GM18511 (cell line): ENCODE measurements around the gene TRIM8.

Experiments used
- ATAC-seq: cut with Tn5 transposase; IDR thresholded peaks from one replicate; pipeline ENCODE4 v1.9.1; 2021; ENCODE audit warnings: mild to moderate bottlenecking, moderate library complexity; ENCODE audit not compliant: unreplicated experiment

The TRIM8 gene

GRCh38 chr10:102644066-102644645 is at the start of gene TRIM8:
Gene TRIM8 (plus strand): TSS chr10:102644479. CDS start chr10:102644618, 139 bp downstream.
- no peak for ATAC-seq

- ATAC-seq: no peak
Measured at GRCh38 chr10:102595293-102595692, 49.0 kb upstream of the TRIM8 start.

DNA sequence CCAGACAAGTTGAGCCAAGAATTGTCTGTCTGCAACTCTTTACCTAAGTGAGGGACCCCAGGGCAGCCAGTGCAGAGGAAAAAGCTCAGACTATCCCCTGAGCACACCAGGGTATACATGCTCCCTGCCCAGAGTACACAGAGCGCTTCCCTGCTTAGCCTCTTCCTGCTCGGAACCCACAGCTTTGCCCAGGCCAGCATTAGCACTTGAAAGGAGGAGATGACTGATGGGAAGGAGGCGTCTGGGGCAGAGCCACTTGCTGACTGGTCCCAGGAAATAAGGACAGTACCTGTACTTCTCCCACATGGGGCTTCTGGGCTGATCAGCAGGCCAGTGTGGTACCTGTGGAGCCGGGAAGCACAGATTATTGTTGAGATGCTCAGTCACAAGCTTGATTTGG is 48.4 kb upstream of the TRIM8 start:
- no peak for ATAC-seq

DNA sequence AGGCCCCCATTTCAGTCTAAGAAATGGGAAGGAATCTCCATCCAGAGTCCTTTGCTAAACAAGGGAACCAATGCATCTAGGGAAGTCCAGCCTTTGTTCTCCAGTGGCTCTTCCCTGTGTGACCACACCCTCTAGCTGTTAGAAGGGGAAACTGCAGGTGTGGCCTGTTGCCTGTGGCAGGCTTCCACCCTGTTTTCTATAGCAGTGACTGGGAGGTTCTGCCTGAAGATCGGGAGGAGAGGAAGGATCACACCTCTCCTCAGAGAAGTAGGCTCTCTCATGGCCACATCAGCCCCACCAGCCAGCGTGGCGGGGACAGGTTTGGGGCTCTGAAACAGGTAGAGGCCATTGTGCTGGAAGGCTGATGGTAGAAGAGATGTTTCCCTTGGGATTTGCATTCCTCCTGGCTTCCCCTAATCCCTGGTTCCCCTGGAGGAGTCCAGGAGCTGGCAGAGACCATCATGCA is 47.7 kb upstream of the TRIM8 start:
- ATAC-seq: no peak

GRCh38 chr10:102597131-102597991 is 46.9 kb upstream of the TRIM8 start:
- ATAC-seq: no peak

GRCh38 chr10:102598243-102598642 is 46.0 kb upstream of the TRIM8 start:
- ATAC-seq: no peak

DNA sequence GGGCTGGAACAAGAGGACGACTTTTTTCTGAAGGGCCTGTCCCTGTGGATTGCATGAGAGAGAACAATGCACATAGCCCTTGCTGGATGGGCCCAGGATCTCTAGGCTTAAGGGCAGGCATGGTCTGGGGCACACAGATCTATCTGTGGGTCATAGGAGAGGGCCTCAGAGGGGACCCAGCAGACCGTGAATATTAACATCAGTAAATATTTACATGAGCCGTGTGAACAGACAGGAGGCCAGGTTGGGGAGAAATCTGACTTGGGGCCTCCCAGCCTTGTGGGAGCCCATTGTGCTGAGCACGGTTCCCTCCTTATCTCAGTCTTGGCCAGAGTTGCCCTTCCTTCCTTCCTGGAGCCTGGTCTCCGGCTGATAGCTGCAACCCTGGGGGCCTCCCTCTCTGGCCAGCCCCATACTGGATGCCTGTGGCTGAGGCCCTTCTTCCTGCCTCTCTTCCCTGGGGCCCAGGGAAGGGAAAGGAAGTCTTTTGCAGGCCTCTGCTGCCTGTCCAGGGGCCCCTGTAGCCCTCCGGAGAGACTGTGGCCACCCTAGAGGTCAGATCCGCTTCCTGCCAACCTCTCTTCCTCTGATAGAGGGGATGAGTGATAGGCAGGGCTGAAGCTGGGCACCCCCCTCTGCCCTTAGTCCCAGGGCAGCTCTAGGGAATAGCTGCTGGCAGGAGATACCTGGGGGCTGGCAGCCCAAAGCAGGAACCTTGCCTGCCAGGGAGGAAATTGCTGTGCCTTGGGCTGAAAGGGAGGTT is 44.5 kb upstream of the TRIM8 start:
- no peak for ATAC-seq

DNA sequence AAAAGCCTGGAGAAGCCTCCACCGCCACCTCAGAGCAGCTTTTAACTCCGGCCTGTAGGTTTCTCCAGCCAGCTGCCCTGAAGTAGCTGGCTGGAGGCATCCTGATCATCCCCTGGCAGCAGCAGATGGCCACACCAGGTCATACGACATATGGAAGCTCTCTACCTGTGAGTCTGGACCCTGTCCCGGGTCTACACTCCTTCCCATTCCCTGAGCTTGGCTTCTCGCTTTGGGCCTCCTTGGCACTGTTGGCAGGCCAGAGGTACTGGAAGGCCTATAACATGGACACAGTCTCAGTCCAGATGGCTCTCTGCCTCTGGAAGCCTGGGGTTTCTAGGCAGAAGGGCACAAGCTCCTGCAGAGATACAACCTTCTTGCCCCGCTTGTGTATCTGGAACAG is 43.5 kb upstream of the TRIM8 start:
- ATAC-seq: no peak

DNA sequence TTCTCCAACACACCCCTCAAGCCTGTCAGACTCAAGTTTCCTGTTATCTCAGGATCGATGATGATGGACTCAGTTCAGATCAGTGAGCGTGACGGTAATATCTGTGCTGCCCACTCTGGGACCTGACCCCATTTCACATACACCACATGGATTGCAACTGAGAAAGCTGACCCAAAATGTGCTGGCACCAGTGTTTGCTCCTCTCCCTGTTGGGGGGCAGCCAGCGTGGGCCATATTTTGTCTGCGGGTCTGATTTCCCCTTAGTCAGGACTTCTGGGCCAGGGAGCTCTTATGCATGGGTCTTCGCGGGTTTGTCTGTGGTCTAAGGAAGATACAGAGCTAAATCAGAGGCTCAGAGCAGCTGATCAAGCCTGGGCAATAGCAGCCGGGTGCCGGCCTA is 42.6 kb upstream of the TRIM8 start:
- no peak for ATAC-seq

- no peak for ATAC-seq
Measured at GRCh38 chr10:102602272-102603045, 41.8 kb upstream of the TRIM8 start.

DNA sequence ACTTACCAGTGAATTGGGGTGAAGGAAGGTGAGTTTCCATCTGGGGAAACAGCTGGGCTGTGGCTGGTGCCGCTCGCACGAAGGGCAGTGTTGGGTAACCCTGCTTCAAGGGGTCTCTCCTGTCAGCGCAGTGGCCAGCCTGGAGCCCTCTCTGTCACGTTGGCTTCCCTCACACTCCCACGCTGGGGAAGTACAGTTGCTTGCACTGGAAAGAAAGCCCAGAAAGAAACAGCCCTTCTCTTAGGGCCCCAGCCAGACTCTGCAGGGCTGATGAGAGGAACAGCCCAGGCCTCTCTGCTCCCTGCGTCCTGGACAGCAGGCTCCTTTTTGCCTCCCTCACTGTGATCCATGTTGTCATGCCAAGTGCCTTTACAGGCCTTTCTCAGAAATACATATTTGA is 40.3 kb upstream of the TRIM8 start:
- ATAC-seq: no peak

GRCh38 chr10:102604439-102604841 is 39.8 kb upstream of the TRIM8 start:
- ATAC-seq: no peak

DNA sequence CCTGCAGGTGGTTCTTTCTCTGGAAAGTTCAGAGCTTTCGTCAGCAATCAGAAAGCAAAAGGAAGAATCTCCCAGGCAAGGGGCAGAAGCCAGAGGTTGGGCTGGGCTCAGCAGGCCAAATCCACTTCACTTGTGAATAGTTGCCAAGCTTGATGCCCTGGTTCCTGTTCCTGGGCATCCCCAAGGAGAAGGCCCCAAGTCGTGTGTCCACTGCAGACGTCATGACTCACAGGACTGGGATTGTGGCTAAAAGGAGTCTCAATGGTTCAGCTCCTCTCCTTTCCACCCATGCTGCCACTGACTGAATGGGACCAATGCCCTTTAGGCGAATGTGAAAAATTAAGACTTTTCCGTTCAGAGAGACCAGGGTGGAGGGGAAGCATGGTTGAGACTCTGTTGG is 38.6 kb upstream of the TRIM8 start:
- ATAC-seq: no peak

DNA sequence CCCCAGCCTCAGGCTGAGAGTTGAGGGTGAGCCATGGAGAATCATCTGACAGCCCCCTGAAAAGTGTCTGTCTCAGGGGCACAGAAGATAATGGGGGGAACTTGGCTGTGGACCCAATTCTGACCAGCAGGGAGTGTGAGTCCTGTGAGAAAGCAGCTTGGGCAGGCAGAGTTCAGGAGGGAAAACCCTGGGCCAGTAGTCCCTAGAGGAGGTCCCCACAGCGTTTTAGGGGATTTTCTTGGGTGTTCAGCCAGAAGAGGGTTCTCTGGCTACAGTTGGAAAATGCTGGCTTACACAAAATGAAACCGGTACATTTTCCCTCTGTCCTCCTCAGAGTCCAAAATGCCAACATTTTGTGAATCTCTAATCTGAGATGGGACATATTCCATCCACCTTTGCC is 35.8 kb upstream of the TRIM8 start:
- ATAC-seq: no peak

DNA sequence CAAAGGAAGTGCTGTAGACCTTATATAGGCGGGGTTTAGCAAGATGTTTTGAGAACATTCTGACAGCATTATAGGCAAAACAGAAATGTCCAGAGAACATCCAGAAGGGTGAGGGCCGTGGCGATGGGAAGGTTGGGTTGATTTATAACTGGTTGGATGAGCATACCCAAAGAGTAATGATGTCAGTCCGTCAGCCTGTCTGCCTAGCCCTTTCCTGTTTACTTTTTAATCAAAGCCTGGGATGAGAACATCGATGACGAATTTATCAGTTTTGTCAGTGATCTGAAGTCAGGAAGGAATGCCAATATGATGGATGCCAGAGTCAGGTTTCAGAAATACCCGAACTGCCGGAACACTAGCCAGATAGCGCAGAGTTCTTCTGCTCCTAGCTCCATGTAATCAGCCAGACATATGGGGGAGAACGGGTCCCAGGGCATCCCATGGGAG is 33.8 kb upstream of the TRIM8 start:
- ATAC-seq: no peak

DNA sequence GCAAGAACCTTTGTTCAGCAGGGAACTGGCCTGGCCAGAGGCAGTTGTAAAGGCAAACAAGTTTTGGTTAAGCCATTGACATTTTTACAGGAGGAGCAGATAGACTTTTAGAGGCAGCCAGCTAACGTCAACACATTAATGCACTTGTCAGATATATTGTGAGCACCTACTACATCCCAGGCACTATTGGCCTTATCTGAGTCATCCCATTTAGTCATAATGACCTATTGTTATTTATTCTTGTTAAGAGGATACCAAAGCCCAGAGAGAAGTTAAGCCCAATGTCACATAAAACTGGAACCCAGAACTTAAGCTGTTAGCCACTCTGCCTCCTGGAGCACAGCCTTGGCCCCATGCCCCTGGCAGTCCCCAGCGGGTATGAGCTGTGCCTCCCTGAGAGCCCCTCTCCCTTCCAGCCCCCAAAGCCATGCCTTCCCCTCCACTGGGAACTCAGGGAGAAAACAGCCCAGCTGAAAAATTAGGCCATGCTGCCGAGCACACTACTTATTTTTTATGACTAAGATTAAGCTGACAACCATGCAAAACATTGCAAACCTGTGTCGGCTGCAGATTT is 32.7 kb upstream of the TRIM8 start:
- no peak for ATAC-seq

DNA sequence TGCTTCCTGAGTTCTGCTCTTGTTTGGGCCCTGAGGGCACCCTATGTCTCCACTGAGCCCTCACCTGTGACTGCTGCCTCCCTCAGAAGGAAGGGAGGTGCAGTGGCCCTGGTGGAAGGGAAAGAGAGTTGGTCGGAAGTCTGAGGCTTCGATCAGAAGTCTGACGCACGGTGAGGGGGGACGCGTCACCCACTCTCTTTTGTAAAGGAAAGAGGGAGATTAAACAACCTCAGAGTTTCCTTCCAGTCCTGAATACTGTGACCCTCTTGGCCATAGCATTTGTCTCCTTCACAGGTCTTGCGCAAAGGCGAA is 31.4 kb upstream of the TRIM8 start:
- no peak for ATAC-seq

DNA sequence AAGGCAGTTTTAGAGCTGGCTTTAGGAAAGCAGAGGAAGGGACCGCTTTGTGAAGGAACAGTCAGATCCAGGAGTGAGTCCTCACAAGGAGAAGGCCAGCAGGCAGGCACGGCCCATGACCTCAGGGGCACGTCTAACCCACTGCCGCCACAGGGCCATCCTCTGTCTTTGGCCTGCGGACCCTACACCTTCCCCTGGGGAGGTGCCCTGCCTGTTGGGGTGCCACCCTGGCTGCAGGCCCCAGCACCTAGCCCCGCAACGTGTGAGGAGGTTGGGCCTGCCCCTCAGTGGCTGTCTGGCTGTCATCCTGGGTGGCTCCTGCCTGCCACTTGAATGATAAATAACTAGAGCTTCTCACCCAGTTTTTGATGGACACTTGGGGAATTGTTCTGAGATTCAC is 31.0 kb upstream of the TRIM8 start:
- ATAC-seq: no peak

- ATAC-seq: no peak
Measured at GRCh38 chr10:102613785-102614184, 30.5 kb upstream of the TRIM8 start.

DNA sequence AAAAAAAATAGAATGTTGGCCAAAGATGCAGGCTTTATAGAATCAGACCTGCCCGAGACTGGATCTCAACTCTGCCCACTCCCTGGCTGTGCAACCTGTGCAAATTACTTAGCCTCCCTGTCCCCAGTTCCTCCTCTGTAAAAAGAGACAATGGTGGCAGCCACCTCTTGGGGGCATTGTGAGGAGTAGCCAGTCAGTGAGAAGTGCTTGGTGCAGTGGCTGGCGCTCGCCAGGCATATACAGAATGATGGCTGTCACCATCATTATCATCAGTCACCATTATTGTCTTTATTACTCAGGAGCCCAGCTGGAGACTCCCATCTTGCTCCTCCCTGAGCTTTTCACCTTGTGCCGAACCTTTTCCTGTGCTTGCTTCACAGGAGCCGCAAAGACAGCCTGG is 29.4 kb upstream of the TRIM8 start:
- no peak for ATAC-seq

DNA sequence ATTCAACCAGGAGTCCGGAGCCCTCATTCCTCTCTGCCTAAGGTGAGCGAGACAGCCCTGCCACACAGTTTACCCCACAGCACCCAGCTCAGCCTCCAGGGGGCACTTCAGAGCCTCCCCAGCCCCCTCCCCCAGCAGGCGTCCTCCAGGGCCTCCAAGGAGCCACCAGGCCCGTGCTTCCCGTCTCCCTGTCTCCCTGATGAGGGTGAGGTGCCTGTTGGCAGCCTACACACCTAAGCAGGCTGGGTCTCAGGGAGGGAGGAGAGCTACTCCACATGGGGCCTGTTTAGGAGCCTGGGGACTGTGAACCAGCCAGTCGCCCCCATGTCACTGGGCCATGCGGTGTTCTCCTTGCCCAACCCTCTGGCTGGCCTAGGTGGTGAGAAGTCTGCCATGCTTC is 28.9 kb upstream of the TRIM8 start:
- no peak for ATAC-seq
